ENCODE results near the gene ARHGEF6.

Gene ARHGEF6

DNA sequence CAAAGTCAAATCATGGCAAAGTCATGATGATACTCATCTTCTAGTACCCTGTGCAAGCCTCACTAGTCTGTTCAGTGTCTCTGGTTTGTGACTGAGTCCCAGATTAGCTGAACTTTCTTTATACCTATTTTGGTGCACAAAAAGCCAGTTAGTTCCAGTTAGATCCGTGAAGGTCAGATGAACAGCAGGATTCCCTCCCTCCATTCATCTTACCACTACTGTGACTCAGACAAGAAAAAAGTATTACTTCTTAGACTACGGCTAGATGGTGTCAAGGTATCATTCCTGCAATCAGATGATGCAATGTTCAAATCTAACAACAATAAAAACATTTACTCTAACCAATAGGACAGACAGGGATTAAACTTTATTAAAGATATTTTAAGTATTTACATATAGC is 30.4 kb downstream of the ARHGEF6 start:
- Mint-ChIP-seq H3K27ac (no peak overlapping the region), H3K9me3 (peaks cover 20% of the 10 kb centered on the region), H3K36me3 (ENCODE audit: low read depth) (no peaks in the 10 kb centered on the region), H3K4me1 (peaks cover 14% of the 10 kb centered on the region), H3K4me3 (no peak overlapping the region), H3K27me3 (ENCODE audit: low read depth, poor library complexity) (peaks cover 3% of the 10 kb centered on the region)
- no peak for DNase-seq
- TF ChIP-seq, protein P1, sequence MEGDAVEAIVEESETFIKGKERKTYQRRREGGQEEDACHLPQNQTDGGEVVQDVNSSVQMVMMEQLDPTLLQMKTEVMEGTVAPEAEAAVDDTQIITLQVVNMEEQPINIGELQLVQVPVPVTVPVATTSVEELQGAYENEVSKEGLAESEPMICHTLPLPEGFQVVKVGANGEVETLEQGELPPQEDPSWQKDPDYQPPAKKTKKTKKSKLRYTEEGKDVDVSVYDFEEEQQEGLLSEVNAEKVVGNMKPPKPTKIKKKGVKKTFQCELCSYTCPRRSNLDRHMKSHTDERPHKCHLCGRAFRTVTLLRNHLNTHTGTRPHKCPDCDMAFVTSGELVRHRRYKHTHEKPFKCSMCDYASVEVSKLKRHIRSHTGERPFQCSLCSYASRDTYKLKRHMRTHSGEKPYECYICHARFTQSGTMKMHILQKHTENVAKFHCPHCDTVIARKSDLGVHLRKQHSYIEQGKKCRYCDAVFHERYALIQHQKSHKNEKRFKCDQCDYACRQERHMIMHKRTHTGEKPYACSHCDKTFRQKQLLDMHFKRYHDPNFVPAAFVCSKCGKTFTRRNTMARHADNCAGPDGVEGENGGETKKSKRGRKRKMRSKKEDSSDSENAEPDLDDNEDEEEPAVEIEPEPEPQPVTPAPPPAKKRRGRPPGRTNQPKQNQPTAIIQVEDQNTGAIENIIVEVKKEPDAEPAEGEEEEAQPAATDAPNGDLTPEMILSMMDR (IDR thresholded peaks at IDR 0.05): no peak

DNA sequence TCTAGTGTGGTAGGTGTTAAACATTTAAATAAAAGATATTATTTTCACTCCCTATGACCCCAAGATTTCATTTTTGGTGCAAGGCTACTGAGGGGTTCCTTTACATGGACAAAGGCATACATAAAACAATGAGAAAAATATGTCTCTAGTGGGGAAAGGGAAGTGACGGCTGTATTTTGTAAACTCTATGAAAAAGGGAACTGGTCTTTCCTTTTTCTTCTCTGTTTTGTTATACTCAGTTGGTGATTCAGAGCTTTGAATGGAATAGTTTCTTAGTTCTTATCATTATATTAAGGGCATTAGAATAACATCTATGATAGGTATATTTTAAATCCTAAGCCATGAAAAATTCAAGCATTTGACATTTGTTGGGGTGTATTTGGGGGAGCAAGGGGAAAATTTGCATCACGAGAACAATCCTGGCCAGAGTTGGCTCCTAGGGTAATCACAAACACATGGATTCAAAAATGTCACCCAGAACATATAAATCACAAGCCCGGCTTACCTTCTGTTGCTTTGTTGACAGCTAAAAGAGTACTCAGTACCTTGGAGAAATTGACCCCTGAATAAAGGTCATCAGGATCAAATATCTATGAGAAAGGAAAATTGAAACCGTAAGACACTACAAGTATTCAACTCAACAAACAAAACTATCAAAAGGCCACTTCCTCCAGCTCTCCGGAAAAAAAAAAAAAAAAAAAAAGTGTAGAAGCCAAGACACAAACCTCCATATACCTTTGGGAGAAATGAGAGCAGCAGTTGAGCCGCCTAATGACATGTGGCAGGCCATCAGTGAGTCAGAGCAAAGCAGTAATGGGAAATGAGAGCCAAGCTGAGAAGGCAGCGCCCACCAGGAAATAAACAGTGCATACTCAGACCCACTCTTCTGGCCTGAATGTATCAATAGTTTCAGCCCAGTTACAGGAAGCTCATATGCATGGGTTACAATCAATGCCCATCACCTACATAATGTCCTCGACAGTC is 33.4 kb downstream of the ARHGEF6 start:
- H3K4me1 Mint-ChIP-seq: peaks cover 14% of the 10 kb centered on the region
- DNase-seq: no peak
- H3K9me3 Mint-ChIP-seq: peaks cover 23% of the 10 kb centered on the region
- TF ChIP-seq, protein P1 (IDR thresholded peaks at IDR 0.05): no peak
- peaks cover 4% of the 10 kb centered on the region for H3K27me3 Mint-ChIP-seq (ENCODE audit: low read depth, poor library complexity)
- no peaks in the 10 kb centered on the region for H3K36me3 Mint-ChIP-seq (ENCODE audit: low read depth)
- no peak overlapping the region for H3K27ac Mint-ChIP-seq
- no peak overlapping the region for H3K4me3 Mint-ChIP-seq

DNA sequence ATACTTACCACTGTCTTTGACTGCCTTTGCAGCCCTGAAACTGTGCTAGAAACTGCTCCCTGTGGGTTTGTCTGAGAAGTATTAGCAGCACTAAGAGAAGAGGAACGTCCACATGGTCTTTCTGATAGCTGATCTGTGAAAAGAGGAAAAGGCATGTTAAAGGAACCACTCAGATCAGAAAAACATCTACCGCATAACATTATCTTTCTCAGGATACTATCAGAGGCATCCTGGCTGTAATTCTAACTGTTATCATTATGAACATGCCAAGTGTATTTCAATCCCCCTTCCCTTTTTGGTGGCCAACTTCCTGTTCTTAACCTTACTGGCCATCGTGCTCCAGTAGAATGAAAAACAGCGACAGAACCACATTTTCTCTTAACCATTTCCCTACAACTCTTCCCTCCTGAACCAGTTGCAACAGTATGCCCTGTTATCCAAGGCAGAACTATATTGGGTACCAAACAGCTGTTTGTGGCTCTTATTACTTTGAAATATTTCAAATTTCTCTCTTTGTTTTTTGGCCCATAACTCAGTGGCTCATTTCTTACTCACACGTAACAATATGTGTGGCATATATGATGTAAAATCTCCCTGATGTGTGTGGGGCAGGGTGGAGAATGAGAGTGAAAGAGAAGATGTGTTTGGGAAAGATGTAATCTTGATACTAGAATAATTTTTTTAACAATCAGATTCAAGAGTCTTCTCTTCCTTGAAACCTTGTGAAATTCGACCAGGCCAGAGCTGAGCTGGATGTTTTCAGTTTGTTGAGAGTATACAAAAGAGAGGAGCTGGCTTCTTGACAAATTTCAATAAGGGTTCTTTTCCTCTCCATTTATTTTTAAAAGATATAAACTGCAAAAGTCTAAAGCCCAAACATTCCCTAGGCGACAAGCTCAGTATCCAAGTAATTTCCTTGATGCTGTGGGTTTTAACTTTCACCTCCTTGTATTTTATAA is 35.2 kb downstream of the ARHGEF6 start:
- peaks cover 14% of the 10 kb centered on the region for H3K4me1 Mint-ChIP-seq
- no peak overlapping the region for H3K4me3 Mint-ChIP-seq
- no peaks in the 10 kb centered on the region for H3K36me3 Mint-ChIP-seq (ENCODE audit: low read depth)
- peaks cover 4% of the 10 kb centered on the region for H3K27me3 Mint-ChIP-seq (ENCODE audit: low read depth, poor library complexity)
- H3K9me3 Mint-ChIP-seq: peaks cover 19% of the 10 kb centered on the region
- H3K27ac Mint-ChIP-seq: no peak overlapping the region
- no peak for DNase-seq
- TF ChIP-seq, protein P1 (IDR thresholded peaks at IDR 0.05): no peak

DNA sequence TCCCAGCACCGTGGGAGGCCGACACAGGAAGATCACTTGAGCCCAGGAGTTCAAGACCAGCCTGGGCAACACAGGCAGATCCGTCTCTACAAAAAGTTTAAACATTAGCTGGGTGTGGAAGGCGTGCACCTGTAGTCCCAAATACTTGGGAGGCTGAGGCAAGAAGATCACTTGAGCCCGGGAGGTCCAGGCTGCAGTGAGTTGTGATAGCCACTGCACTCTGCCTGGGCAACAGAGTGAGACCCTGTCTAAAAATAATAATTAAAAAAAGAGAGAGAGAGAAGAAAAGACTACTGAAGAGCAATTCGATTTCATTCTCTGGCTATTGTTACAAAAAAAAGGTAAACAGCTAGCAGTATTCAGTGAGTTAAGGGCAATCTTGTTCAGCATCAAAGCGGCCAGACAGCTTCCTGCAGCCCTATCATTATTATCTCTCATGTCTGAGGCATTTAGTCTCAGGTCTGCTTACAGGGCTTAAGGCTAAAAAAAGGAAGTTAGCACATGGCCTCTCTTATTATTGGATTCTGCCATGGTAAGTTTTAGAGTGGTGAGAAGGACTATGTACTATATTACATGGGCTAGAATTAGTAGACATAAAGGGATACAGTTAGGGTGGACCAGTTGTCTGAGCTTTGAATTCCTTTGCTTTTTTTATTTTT is 37.9 kb downstream of the ARHGEF6 start:
- H3K4me1 Mint-ChIP-seq: peaks cover 10% of the 10 kb centered on the region
- DNase-seq: no peak
- no peak overlapping the region for H3K27ac Mint-ChIP-seq
- TF ChIP-seq, protein P1 (IDR thresholded peaks at IDR 0.05): no peak
- H3K36me3 Mint-ChIP-seq (ENCODE audit: low read depth): no peaks in the 10 kb centered on the region
- H3K4me3 Mint-ChIP-seq: no peak overlapping the region
- H3K27me3 Mint-ChIP-seq (ENCODE audit: low read depth, poor library complexity): peaks cover 4% of the 10 kb centered on the region
- peaks cover 31% of the 10 kb centered on the region for H3K9me3 Mint-ChIP-seq

DNA sequence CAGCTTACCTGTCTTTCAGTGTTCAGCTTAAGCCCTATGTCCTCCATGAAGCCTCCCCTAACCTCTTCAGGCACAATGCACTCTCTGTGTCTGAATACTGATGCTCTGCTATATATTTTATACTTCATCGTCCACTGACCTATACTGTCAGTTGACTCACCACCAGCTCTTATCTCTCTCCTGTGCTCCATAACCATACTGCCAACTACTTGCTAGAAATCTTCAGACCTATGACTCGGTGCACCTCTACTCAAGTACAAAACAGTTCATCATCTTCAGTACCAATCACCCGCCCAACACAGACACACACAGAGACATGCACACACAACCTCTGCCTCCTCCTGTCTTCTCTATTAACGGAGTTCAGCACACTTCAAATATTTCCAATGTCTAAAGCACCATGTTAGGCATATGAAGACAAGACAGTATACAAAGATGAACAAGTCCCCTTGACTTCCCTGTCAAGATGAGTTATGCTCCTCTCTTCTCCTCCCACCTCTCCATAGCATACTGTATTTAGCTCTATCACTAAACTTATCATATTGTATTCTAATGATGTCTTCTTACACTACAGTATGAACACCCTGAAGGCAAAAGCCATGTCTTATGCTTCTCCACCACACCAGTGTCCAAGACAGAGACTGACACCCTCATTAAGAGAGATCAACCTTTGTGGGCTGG is 42.5 kb downstream of the ARHGEF6 start:
- no peaks in the 10 kb centered on the region for H3K4me1 Mint-ChIP-seq

More for the DNA sequence above, 42.5 kb downstream of the ARHGEF6 start:
- TF ChIP-seq, protein P1 (IDR thresholded peaks at IDR 0.05): no peak
- DNase-seq: no peak
- H3K4me3 Mint-ChIP-seq: no peak overlapping the region
- no peaks in the 10 kb centered on the region for H3K36me3 Mint-ChIP-seq (ENCODE audit: low read depth)
- H3K27me3 Mint-ChIP-seq (ENCODE audit: low read depth, poor library complexity): peaks cover 4% of the 10 kb centered on the region
- H3K27ac Mint-ChIP-seq: no peak overlapping the region
- peaks cover 34% of the 10 kb centered on the region for H3K9me3 Mint-ChIP-seq

Data from nephron progenitor cell (in vitro differentiated cells).